Body of pancreas (tissue), 4 donors: ENCODE measurements around the gene SMAD5. TPM values are rescaled to one million over a fixed set of nuclear protein-coding genes. Genes with fewer than 3 reads are reported as not detected.
A peak's percentile ranks its signal among the peaks of the same experiment; 100 is the strongest.

Experiments
- ATAC-seq: fragments of 150-250 bp; one replicate; pipeline ENCODE4 v1.9.1; 2016
- DNase-seq, 4 donors: peaks; one replicate each; pipeline ENCODE4 v3.0.0-alpha.2; 2019
- H3K27ac ChIP-seq, 4 donors: fragments of 200-600 bp; sonication (generic); 1 replicate in 3 of 4; 2 replicates in 1 of 4; pipeline versions ENCODE4 v1.5.1 to v1.6.1; 2016 to 2019; ENCODE audit warnings: mild to moderate bottlenecking in 1 of 4, mixed read lengths in 1 of 4, moderate library complexity in 1 of 4
- H3K27me3 ChIP-seq, 2 donors: fragments of 200-600 bp; sonication (generic); one replicate each; pipeline ENCODE4 v1.6.0; 2016; ENCODE audit warnings: mild to moderate bottlenecking in 1 of 2
- H3K36me3 ChIP-seq, 2 donors: fragments of 200-600 bp; sonication (generic); replicated peaks in 1 of 2; 2 replicates each; pipeline ENCODE4 v1.5.1; 2016; ENCODE audit warnings: low read depth in 2 of 2; ENCODE audit not compliant: insufficient read depth in 1 of 2
- H3K4me1 ChIP-seq: fragments of 200-600 bp; sonication (generic); one replicate; pipeline ENCODE4 v1.6.0; 2016
- H3K4me3 ChIP-seq, 2 donors: fragments of 200-600 bp; sonication (generic); 1 replicate in 1 of 2; 2 replicates in 1 of 2; pipeline ENCODE4 v1.5.1; 2016 to 2019
- H3K9me3 ChIP-seq, 3 donors: fragments of 200-600 bp; sonication (generic); 1 replicate in 2 of 3; 2 replicates in 1 of 3; pipeline ENCODE4 v1.5.1; 2016
- POLR2A ChIP-seq, 3 donors: fragments of 450-650 bp; IDR thresholded peaks; one replicate each; pipeline ENCODE4 v1.6.1; 2016; ENCODE audit warnings: antibody characterized with exemption in 3 of 3, mild to moderate bottlenecking in 2 of 3
- WGBS, 2 donors: methylation state at CpG; one replicate each; pipeline ENCODE4 v1.1.5; 2017; 5-methylcytosine and 5-hydroxymethylcytosine counted together
- intact Hi-C: fragments of 100-400 bp; cut with DNase I; formaldehyde crosslinking; loops from one replicate; pipeline ENCODE4 v1.15.1; 2023
- total RNA-seq, 2 donors: library from RNA; depleted of rRNA; stranded (reverse); fragments of >200 nt; gene quantifications; one replicate each; pipeline ENCODE4 v1.1.0, GENCODE V29; 2016
- TF ChIP-seq, protein P1 (sequence below), 7 experiments: fragments of 450-650 bp in 4 of 7; fragments of 200-600 bp in 3 of 7; sonication (generic) in 3 of 7; IDR thresholded peaks; one replicate each; pipeline ENCODE4 v1.5.1; 2016 to 2019; ENCODE audit warnings: antibody characterized with exemption in 7 of 7

Gene SMAD5
- total RNA-seq: 10 to 100 TPM; 24.1 to 35.0 TPM

DNA sequence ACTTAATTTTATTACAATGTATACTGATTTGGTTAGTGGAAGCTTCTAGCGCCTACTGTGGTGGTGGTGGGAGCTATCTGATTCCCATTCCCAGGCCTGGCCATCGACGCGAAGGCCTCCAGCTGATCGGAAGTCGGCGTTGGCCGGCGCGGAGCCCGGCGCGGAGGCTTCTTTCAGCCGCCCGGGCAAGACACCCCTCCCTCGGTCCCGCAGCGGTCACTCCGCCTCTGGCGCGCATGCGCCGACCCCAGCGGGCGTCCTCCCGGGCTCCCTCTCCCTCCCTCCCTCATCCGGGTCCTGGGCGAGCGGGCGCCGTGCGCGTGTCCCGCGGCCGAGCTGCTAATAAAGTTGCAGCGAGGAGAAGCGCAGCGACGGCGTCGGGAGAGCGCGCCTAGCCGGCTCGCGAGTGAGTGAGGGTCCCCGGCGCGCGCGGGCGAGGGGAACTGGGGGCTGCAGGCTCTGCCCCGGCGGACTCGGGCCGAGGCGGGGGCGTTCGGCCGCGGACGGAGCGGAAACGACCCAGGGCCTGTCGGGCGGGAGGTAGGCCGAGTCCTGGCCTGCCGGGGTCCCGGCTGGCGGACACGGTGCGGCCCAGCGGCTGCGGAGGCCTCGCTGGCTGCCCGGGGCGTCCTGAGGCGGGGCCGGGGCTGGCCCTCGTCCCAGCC is at the start of gene SMAD5:
Gene SMAD5, plus strand, starts transcription at position 289 of the 665 bp plus-strand sequence. CDS start 20,916 bp downstream, outside the sequence.
- H3K27me3 ChIP-seq: no peaks in the 10 kb centered on the region
- TF ChIP-seq, protein P1, sequence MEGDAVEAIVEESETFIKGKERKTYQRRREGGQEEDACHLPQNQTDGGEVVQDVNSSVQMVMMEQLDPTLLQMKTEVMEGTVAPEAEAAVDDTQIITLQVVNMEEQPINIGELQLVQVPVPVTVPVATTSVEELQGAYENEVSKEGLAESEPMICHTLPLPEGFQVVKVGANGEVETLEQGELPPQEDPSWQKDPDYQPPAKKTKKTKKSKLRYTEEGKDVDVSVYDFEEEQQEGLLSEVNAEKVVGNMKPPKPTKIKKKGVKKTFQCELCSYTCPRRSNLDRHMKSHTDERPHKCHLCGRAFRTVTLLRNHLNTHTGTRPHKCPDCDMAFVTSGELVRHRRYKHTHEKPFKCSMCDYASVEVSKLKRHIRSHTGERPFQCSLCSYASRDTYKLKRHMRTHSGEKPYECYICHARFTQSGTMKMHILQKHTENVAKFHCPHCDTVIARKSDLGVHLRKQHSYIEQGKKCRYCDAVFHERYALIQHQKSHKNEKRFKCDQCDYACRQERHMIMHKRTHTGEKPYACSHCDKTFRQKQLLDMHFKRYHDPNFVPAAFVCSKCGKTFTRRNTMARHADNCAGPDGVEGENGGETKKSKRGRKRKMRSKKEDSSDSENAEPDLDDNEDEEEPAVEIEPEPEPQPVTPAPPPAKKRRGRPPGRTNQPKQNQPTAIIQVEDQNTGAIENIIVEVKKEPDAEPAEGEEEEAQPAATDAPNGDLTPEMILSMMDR (IDR thresholded peaks at IDR 0.05): peak in 1 of 7 experiments; percentile 1
- peak; percentile 74 to 86 (median 84) for TF ChIP-seq POLR2A (IDR thresholded peaks at IDR 0.05)
- 0% methylated on average over 4 to 63 of the region's 81 CpGs for WGBS, 2 donors

DNA sequence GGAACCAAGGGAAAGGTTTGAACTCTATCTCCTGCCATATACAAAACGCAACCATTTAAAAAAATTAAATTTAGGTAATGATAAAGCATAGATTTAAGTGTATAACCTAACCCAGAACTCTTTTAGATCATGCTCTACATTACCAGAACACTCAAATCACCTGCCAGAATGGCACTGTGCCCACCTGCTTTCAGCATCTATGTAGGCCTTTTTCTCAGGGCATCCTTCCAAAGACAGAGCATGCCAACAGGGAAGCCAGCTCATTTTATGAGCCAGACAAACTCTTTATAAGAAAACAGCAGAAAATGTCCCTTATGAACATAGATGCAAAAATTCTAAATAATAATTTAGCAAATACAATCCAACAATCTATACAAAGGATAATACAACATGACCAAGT is 47.9 kb upstream of the SMAD5 start:
- no peak for TF ChIP-seq POLR2A (IDR thresholded peaks at IDR 0.05)
- TF ChIP-seq, protein P1 (IDR thresholded peaks at IDR 0.05): no peak
- intact Hi-C loops: no loop called here
- no peak for ATAC-seq
- Histone ChIP-seq H3K4me1 (peaks cover 33% of the 10 kb centered on the region), H3K9me3 (no peaks in the 10 kb centered on the region), H3K36me3 (no peaks in the 10 kb centered on the region), H3K4me3 (no peak overlapping the region), H3K27ac (no peak overlapping the region), H3K27me3 (no peaks in the 10 kb centered on the region)
- peak; percentile 77 to 94 (median 92) for DNase-seq
- WGBS, 2 donors: 52 to 56% methylated on average over 1 of the region's 1 CpG

More for the DNA sequence above, at the start of gene SMAD5:
- peak; percentile 95 to 97 (median 96) for DNase-seq
- intact Hi-C loops: no loop called here
- Histone ChIP-seq H3K9me3 (no peaks in the 10 kb centered on the region), H3K27ac (peak within 1 kb of the TSS; percentile 92 to 99 (median 97)), H3K4me1 (peaks cover 44% of the 10 kb centered on the region), H3K36me3 (no peaks in the 10 kb centered on the region), H3K4me3 (peak within 1 kb of the TSS; percentile 30 to 85)
- ATAC-seq: peak; percentile 98

DNA sequence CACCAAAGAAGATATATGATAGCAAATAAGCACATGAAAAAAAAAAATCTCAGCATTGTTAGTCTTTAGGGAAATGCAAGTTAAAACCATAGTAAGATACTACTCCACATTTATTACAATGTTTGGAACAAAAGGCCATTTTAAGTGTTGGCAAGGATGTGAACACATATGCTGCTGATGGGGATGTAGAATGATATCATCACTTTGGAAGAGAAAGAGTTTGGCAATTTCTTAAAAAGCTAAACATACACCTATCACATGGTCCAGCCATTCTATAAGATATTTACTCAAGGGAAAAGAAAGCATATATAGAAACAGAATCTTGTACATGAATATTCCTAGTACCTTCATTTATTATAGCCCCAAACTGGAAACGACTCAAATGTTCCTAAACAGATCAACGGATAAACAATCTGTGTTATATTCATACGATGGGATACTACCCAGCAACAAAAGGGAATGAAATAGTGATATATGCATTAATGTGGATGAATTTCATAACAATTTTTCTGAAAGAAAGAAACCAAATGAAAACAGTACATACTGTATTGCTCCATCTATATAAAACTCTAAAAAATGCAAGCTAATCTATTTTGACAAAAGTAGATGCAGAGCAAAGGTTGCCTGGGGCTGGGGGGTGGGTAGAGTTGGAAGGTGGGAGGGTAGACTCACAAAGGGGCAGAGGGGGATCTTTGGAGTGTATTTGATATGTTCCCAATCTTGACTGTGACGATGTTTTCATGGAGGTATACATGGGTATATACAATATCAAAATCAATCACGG is 45.7 kb upstream of the SMAD5 start:
- Histone ChIP-seq H3K27ac (peak overlapping the region in 2 of 4 donors; percentile 58 to 74), H3K4me3 (no peak overlapping the region), H3K4me1 (peaks cover 21% of the 10 kb centered on the region), H3K36me3 (no peaks in the 10 kb centered on the region), H3K27me3 (no peaks in the 10 kb centered on the region), H3K9me3 (no peaks in the 10 kb centered on the region)
- 68 to 76% methylated on average over 5 of the region's 5 CpGs for WGBS, 2 donors
- no peak for DNase-seq
- no peak for ATAC-seq
- TF ChIP-seq, protein P1 (IDR thresholded peaks at IDR 0.05): no peak
- TF ChIP-seq POLR2A (IDR thresholded peaks at IDR 0.05): no peak
- intact Hi-C loops: no loop called here

- 34 to 52% methylated on average over 15 to 16 of the region's 16 CpGs for WGBS, 2 donors
- ATAC-seq: peak; percentile 96
Observed at GRCh38 chr5:136087961-136088871, 44.4 kb upstream of the SMAD5 start.

More at GRCh38 chr5:136087961-136088871, 44.4 kb upstream of the SMAD5 start:
- H3K4me1 ChIP-seq: peaks cover 17% of the 10 kb centered on the region
- TF ChIP-seq, protein P1 (IDR thresholded peaks at IDR 0.05): no peak
- TF ChIP-seq POLR2A (IDR thresholded peaks at IDR 0.05): no peak
- H3K27ac ChIP-seq: peak overlapping the region; percentile 8 to 82 (median 66)
- H3K27me3 ChIP-seq: no peaks in the 10 kb centered on the region
- no peaks in the 10 kb centered on the region for H3K9me3 ChIP-seq
- DNase-seq: peak; percentile 74 to 87 (median 84)
- no peaks in the 10 kb centered on the region for H3K36me3 ChIP-seq
- intact Hi-C loops: no loop called here
- no peak overlapping the region for H3K4me3 ChIP-seq
